ENCODE data around the gene GALNS.

Gene GALNS

DNA sequence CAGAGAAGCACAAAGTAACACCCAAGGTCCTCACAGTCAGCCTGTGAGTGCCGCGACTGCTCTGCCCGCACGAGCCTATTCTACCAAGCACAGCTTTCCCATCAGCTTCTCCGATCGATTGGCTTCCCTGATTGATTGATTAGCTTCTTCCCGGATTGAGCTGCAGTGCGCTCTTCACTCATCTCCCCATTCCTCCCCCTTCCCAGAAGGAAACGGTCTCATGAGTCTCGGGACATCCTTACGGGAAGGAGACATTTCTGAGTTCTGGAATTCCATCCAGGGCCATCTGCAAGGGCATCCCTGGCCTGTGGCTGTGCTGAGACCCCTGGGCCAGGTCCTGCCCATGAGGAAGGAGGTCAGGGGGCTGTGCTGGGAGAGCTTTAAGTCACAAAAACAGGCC lies 89.8 kb downstream of the GALNS start:
- DNase-seq (ENCODE audit: low read depth, low spot score), result no peak
- CTCF ChIA-PET, result interaction anchor here (0.7 to 25.7 kb wide), 3 partner anchors 13 to 22 kb away, joined by 3 to 544 read pairs (median 3); no protein-coding TSS in a partner anchor
- no peak overlapping the region for H3K4me3 ChIP-seq (ENCODE audit: low read depth, low read length)
- TF ChIP-seq, protein P1, sequence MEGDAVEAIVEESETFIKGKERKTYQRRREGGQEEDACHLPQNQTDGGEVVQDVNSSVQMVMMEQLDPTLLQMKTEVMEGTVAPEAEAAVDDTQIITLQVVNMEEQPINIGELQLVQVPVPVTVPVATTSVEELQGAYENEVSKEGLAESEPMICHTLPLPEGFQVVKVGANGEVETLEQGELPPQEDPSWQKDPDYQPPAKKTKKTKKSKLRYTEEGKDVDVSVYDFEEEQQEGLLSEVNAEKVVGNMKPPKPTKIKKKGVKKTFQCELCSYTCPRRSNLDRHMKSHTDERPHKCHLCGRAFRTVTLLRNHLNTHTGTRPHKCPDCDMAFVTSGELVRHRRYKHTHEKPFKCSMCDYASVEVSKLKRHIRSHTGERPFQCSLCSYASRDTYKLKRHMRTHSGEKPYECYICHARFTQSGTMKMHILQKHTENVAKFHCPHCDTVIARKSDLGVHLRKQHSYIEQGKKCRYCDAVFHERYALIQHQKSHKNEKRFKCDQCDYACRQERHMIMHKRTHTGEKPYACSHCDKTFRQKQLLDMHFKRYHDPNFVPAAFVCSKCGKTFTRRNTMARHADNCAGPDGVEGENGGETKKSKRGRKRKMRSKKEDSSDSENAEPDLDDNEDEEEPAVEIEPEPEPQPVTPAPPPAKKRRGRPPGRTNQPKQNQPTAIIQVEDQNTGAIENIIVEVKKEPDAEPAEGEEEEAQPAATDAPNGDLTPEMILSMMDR (IDR thresholded peaks at IDR 0.05; ENCODE audit: insufficient read depth, low read length, missing control alignments), result no peak
- POLR2A ChIA-PET, result interaction anchor here (1.3 kb wide), 1 partner anchor 18 kb away, joined by 4 read pairs; the partner anchor contains the start of gene PIEZO1

DNA sequence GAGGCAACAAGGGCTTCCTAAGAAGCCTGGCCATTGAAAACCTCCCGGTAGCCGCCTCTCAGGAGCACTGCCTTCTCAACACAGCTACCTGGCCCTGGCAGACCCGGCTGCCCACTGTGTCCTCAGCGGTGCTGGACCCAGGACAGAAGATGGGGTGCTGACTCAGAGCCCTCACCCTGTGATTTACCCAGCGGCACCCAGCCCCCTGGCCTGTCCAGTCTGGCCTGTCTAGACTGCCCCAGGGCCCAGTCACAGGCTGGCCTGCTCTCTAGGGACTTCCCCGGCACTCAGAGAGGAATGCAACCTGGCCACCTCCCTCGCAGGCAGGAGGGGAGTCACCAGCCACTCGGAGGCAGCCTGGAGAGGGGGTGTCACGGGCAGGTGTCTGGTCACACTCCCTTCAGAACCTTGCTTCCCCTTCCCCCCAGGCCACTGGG lies 91.8 kb downstream of the GALNS start:
- POLR2A ChIA-PET, result no interaction called here
- CTCF ChIA-PET, result interaction anchor here (25.7 kb wide), 1 partner anchor 20 kb away, joined by 544 read pairs; no protein-coding TSS in a partner anchor
- no peak overlapping the region for H3K4me3 ChIP-seq (ENCODE audit: low read depth, low read length)
- TF ChIP-seq, protein P1 (IDR thresholded peaks at IDR 0.05; ENCODE audit: insufficient read depth, low read length, missing control alignments), result no peak
- DNase-seq (ENCODE audit: low read depth, low spot score), result no peak

GRCh38 chr16:88764080-88764479 lies 92.7 kb downstream of the GALNS start:
- H3K4me3 ChIP-seq (ENCODE audit: low read depth, low read length), result no peak overlapping the region
- DNase-seq (ENCODE audit: low read depth, low spot score), result no peak
- CTCF ChIA-PET, result interaction anchor here (1.1 to 25.7 kb wide), 3 partner anchors 14 to 34 kb away, joined by 3 to 544 read pairs (median 3); no protein-coding TSS in a partner anchor
- POLR2A ChIA-PET, result interaction anchor here (0.7 kb wide), 1 partner anchor 13 kb away, joined by 3 read pairs; no protein-coding TSS in a partner anchor
- TF ChIP-seq, protein P1 (IDR thresholded peaks at IDR 0.05; ENCODE audit: insufficient read depth, low read length, missing control alignments), result no peak
